ENCODE measurements around the gene ATXN7L3B. TPM values are rescaled to one million over a fixed set of nuclear protein-coding genes. Genes with fewer than 3 reads are reported as not detected.
A peak's percentile ranks its signal among the peaks of the same experiment; 100 is the strongest.

The ATXN7L3B gene
- total RNA-seq, 3 donors from 2014 or later = 20.0 to 21.0 (median 20.7) TPM

DNA sequence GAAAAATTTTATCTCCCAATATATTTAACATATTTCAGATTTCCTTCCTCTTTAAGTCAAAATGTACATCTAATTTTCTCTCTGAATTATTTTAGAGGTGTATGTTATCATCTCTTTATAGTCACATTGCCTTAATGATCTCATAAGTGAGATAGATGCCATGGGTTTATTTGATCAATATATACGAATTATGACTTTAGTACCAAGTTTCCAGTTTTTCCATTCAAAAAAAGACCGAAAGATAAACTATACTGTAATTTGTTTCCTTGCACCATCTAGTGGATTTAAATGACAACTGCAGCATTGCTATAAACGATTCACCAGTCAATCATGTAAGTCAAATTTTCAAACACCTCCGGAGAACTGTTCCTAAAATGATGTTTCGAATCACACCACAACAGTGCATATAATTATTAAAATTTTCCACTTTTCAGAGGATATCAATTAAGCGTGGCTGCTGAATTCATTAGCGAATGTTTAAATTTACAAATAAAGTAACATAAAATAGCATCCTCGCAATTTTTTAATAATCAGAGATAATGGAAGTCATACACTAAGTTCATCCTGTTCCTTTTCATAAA, 419 bp upstream of the ATXN7L3B start:
- DNase-seq (no peak), ATAC-seq (peak; percentile 47 to 53)
- Mint-ChIP-seq H3K36me3 (ENCODE audit: insufficient read depth) (peaks cover 35% of the 10 kb centered on the region), H3K27me3 (ENCODE audit: low read depth) (no peaks in the 10 kb centered on the region), H3K4me1 (ENCODE audit: low read depth) (peaks cover 47% of the 10 kb centered on the region), H3K4me3 (peak overlapping the region; percentile 91), H3K9me3 (no peaks in the 10 kb centered on the region)

DNA sequence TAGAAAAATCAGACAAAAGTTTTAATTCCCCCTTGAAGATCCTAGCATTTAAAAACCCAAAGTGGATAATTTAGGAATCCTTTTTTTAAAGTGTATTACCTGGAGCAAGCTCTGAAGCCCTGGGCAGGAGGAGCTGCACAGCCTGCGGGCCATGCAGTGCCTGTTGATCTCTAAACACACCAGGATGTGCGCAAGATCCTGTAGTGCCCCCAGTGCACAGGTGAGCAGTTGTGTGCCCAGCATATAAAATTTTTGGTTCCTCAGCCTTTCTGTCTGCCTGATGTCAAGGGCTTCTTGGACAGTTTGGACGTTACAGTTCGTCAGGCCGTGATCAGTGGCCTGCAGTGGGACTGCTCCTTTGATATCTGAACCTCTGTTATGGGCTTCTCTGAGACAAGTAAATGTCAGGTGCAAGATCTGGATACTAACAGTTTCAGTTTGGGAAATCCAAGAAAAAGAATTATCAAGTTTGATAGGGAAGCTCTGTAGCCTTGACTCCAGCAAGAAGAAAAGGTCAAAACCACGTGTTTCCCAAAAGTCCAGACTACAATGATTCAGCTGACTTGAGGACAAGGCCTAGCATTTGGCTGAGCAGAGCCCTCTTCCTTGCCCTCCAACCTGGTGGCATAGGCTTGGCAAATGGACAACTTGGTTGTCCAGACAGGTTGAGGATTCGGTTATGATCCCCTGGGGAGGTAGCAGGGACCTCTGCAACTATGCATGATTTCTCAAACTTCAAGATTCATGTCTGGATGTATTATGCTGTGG, 1.0 kb downstream of the ATXN7L3B start:
- peak overlapping the region; percentile 91 for H3K4me3 Mint-ChIP-seq
- no peak for ATAC-seq
- peaks cover 60% of the 10 kb centered on the region for H3K4me1 Mint-ChIP-seq (ENCODE audit: low read depth)
- H3K27me3 Mint-ChIP-seq (ENCODE audit: low read depth) = no peaks in the 10 kb centered on the region
- no peak for DNase-seq
- H3K36me3 Mint-ChIP-seq (ENCODE audit: insufficient read depth) = peaks cover 42% of the 10 kb centered on the region
- H3K9me3 Mint-ChIP-seq = no peaks in the 10 kb centered on the region

DNA sequence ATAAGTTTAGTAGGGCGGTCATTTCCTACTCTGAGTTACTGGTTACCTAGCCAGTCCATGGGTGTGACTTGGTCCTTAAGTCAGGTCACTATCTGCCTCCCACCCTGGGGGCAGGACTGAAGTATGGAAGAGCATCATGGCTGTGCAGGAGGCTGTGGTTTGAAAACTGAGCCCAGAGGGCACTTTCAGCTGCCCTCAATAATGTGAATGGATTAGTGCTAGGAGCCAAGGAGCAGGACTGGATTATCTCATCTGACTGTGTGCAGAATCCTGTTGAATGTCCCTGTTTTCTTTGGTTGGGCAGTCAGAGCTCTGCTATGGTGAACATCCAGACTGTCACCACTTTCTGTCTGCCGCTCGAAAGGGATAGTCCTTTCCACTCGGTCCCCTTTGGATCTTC, 1.6 kb downstream of the ATXN7L3B start:
- Mint-ChIP-seq H3K36me3 (ENCODE audit: insufficient read depth) (peaks cover 42% of the 10 kb centered on the region), H3K4me1 (ENCODE audit: low read depth) (peaks cover 62% of the 10 kb centered on the region), H3K27me3 (ENCODE audit: low read depth) (no peaks in the 10 kb centered on the region), H3K9me3 (no peaks in the 10 kb centered on the region), H3K4me3 (peak overlapping the region; percentile 91)
- no peak for ATAC-seq
- DNase-seq = no peak

GRCh38 chr12:74539765-74540526, 2.3 kb downstream of the ATXN7L3B start:
- ATAC-seq (no peak), DNase-seq (no peak)
- Mint-ChIP-seq H3K4me1 (ENCODE audit: low read depth) (peaks cover 62% of the 10 kb centered on the region), H3K36me3 (ENCODE audit: insufficient read depth) (peaks cover 42% of the 10 kb centered on the region), H3K27me3 (ENCODE audit: low read depth) (no peaks in the 10 kb centered on the region), H3K4me3 (peak overlapping the region; percentile 91), H3K9me3 (no peaks in the 10 kb centered on the region)

GRCh38 chr12:74541074-74541473, 3.4 kb downstream of the ATXN7L3B start:
- peaks cover 60% of the 10 kb centered on the region for H3K4me1 Mint-ChIP-seq (ENCODE audit: low read depth)
- no peak for DNase-seq
- peak overlapping the region; percentile 91 for H3K4me3 Mint-ChIP-seq
- no peaks in the 10 kb centered on the region for H3K27me3 Mint-ChIP-seq (ENCODE audit: low read depth)
- no peaks in the 10 kb centered on the region for H3K9me3 Mint-ChIP-seq
- peaks cover 42% of the 10 kb centered on the region for H3K36me3 Mint-ChIP-seq (ENCODE audit: insufficient read depth)
- no peak for ATAC-seq

DNA sequence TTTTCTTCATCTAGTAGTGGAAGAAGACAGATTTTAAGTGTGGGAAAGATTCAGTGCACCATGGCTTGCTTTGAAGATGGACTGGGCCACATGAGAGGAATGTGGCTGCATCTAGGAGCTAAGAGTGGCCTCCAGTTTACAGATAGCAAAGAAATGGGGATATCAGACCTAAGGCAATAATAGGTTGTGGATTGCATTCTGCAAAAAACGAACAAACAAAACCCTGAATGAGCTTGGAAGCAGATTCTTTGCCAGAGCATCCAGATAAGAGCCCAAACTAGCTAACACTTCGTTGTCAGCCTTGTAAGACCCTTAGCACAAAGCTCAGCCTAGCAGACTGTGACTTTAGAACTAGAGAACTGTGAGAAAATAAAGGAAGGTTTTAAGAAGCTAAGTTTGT, 9.6 kb downstream of the ATXN7L3B start:
- no peaks in the 10 kb centered on the region for H3K9me3 Mint-ChIP-seq
- H3K36me3 Mint-ChIP-seq (ENCODE audit: insufficient read depth) = peaks cover 13% of the 10 kb centered on the region
- no peak overlapping the region for H3K4me3 Mint-ChIP-seq
- peaks cover 14% of the 10 kb centered on the region for H3K4me1 Mint-ChIP-seq (ENCODE audit: low read depth)
- DNase-seq (no peak), ATAC-seq (no peak)
- H3K27me3 Mint-ChIP-seq (ENCODE audit: low read depth) = no peaks in the 10 kb centered on the region

- no peak for ATAC-seq
- no peaks in the 10 kb centered on the region for H3K4me1 Mint-ChIP-seq (ENCODE audit: low read depth)
- no peak for DNase-seq
- H3K27me3 Mint-ChIP-seq (ENCODE audit: low read depth) = no peaks in the 10 kb centered on the region
- H3K9me3 Mint-ChIP-seq = no peaks in the 10 kb centered on the region
- H3K4me3 Mint-ChIP-seq = no peak overlapping the region
- H3K36me3 Mint-ChIP-seq (ENCODE audit: insufficient read depth) = peaks cover 7% of the 10 kb centered on the region
Observed at GRCh38 chr12:74551291-74551690, 13.7 kb downstream of the ATXN7L3B start.

- Mint-ChIP-seq H3K36me3 (ENCODE audit: insufficient read depth) (peaks cover 2% of the 10 kb centered on the region), H3K27me3 (ENCODE audit: low read depth) (no peaks in the 10 kb centered on the region)
- DNase-seq = no peak
Observed at GRCh38 chr12:74552201-74552600, 14.6 kb downstream of the ATXN7L3B start.

GRCh38 chr12:74559728-74560127, 22.1 kb downstream of the ATXN7L3B start:
- DNase-seq (no peak), ATAC-seq (no peak)
- Mint-ChIP-seq H3K27me3 (ENCODE audit: low read depth) (peaks cover 2% of the 10 kb centered on the region), H3K4me1 (ENCODE audit: low read depth) (no peaks in the 10 kb centered on the region), H3K9me3 (no peaks in the 10 kb centered on the region), H3K36me3 (ENCODE audit: insufficient read depth) (no peaks in the 10 kb centered on the region), H3K4me3 (no peak overlapping the region)

More at GRCh38 chr12:74552201-74552600, 14.6 kb downstream of the ATXN7L3B start:
- Mint-ChIP-seq H3K4me1 (ENCODE audit: low read depth) (no peaks in the 10 kb centered on the region), H3K9me3 (no peaks in the 10 kb centered on the region), H3K4me3 (no peak overlapping the region)
- ATAC-seq = no peak

- no peak overlapping the region for H3K4me3 Mint-ChIP-seq
- peaks cover 3% of the 10 kb centered on the region for H3K27me3 Mint-ChIP-seq (ENCODE audit: low read depth)
- no peak for DNase-seq
- H3K4me1 Mint-ChIP-seq (ENCODE audit: low read depth) = no peaks in the 10 kb centered on the region
- no peak for ATAC-seq
- no peaks in the 10 kb centered on the region for H3K9me3 Mint-ChIP-seq
- no peaks in the 10 kb centered on the region for H3K36me3 Mint-ChIP-seq (ENCODE audit: insufficient read depth)
Observed at GRCh38 chr12:74563927-74564326, 26.3 kb downstream of the ATXN7L3B start.

- no peak for ATAC-seq
Observed at GRCh38 chr12:74578486-74578885, 40.9 kb downstream of the ATXN7L3B start.

GRCh38 chr12:74579446-74579845, 41.8 kb downstream of the ATXN7L3B start:
- no peaks in the 10 kb centered on the region for H3K9me3 Mint-ChIP-seq
- DNase-seq (no peak), ATAC-seq (no peak)
- H3K4me1 Mint-ChIP-seq (ENCODE audit: low read depth) = no peaks in the 10 kb centered on the region
- no peak overlapping the region for H3K4me3 Mint-ChIP-seq
- no peaks in the 10 kb centered on the region for H3K36me3 Mint-ChIP-seq (ENCODE audit: insufficient read depth)
- H3K27me3 Mint-ChIP-seq (ENCODE audit: low read depth) = no peaks in the 10 kb centered on the region

More at GRCh38 chr12:74578486-74578885, 40.9 kb downstream of the ATXN7L3B start:
- Mint-ChIP-seq H3K9me3 (peaks cover 2% of the 10 kb centered on the region), H3K4me3 (no peak overlapping the region), H3K36me3 (ENCODE audit: insufficient read depth) (no peaks in the 10 kb centered on the region), H3K27me3 (ENCODE audit: low read depth) (no peaks in the 10 kb centered on the region), H3K4me1 (ENCODE audit: low read depth) (no peaks in the 10 kb centered on the region)
- DNase-seq = no peak

GRCh38 chr12:74579981-74580380, 42.3 kb downstream of the ATXN7L3B start:
- no peak for ATAC-seq
- no peak overlapping the region for H3K4me3 Mint-ChIP-seq
- H3K36me3 Mint-ChIP-seq (ENCODE audit: insufficient read depth) = no peaks in the 10 kb centered on the region
- no peak for DNase-seq
- no peaks in the 10 kb centered on the region for H3K4me1 Mint-ChIP-seq (ENCODE audit: low read depth)
- H3K27me3 Mint-ChIP-seq (ENCODE audit: low read depth) = peaks cover 4% of the 10 kb centered on the region
- no peaks in the 10 kb centered on the region for H3K9me3 Mint-ChIP-seq

- ATAC-seq (no peak), DNase-seq (no peak)
- Mint-ChIP-seq H3K4me1 (ENCODE audit: low read depth) (no peaks in the 10 kb centered on the region), H3K27me3 (ENCODE audit: low read depth) (peaks cover 6% of the 10 kb centered on the region), H3K36me3 (ENCODE audit: insufficient read depth) (no peaks in the 10 kb centered on the region), H3K9me3 (no peaks in the 10 kb centered on the region), H3K4me3 (no peak overlapping the region)
Observed at GRCh38 chr12:74581439-74581838, 43.8 kb downstream of the ATXN7L3B start.
